Measurements from ENCODE around the gene CHI3L2. TPM values are rescaled to one million over a fixed set of nuclear protein-coding genes. Genes with fewer than 3 reads are reported as not detected.
A peak's percentile ranks its signal among the peaks of the same experiment; 100 is the strongest.

CHI3L2 gene, protein sequence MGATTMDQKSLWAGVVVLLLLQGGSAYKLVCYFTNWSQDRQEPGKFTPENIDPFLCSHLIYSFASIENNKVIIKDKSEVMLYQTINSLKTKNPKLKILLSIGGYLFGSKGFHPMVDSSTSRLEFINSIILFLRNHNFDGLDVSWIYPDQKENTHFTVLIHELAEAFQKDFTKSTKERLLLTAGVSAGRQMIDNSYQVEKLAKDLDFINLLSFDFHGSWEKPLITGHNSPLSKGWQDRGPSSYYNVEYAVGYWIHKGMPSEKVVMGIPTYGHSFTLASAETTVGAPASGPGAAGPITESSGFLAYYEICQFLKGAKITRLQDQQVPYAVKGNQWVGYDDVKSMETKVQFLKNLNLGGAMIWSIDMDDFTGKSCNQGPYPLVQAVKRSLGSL
- 4.6 TPM for total RNA-seq

DNA sequence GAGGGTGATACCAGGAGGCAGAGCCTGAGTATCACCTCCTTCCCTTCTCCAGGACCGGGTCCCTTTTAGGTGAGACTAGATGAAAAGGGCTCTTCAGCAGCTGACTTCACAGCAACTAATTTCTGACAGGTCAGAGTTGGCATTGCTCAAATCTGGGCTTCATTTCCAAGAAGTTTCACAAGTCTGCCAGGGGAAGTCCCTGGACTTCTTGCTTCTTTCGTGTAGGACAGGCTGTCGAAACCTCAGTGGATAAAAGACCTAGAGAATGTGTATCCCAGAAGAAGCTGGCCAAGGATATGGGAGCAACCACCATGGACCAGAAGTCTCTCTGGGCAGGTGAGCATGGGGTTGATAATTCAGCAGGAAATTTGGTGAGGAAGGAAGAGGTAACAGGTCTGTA is at the start of gene CHI3L2:
Gene CHI3L2, plus strand, starts transcription at position 280 of the 400 bp plus-strand sequence. Its CDS starts 17 bp downstream, at position 297.
- DNase-seq (ENCODE audit: low spot score), result no peak

DNA sequence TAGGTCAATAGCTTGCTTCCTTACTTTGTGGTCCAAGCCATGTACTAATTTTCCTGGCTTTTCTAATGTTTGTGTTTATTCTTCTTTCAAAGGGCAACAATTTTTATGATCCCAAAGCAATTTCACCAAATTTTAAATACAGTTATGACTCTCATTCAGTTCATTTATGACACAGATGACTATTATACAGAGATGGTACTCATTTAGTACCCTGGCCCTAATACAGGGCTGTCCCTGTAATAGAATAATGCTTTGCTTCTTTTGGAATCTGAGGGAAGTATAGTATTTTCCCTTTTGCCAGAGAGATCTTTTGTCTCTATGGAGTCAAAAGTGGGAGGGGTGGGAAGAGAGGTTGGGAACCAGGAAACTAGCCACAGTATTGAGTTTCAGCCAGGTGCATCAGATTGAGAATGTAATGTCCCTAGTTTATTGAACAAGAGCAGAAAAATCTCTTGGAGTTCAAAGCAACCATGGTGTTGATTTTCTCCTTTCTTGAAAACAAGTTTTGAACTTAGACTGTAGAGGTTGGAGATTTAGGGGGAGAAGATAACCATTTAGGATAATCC is 47.5 kb upstream of the CHI3L2 start:
- no peak for DNase-seq (ENCODE audit: low spot score)

DNA sequence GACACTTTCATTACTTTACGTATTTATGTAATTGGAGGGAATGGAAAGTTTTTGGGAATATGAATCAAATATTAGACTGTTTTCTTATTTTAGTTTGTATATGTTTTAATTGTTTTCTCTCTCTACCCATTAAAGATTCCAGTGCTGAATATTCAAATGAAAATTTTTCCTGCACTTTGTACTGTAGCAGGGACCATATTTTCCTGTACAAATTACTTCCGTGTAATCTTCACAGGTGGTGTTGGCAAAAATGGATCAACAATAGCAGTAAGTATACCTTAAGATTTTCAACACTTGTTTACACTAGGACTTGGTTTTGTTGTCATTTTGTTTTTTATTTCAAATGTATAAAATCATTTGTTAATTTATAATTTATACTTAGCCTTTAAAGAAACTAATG is 45.5 kb upstream of the CHI3L2 start:
- no peak for DNase-seq (ENCODE audit: low spot score)

DNA sequence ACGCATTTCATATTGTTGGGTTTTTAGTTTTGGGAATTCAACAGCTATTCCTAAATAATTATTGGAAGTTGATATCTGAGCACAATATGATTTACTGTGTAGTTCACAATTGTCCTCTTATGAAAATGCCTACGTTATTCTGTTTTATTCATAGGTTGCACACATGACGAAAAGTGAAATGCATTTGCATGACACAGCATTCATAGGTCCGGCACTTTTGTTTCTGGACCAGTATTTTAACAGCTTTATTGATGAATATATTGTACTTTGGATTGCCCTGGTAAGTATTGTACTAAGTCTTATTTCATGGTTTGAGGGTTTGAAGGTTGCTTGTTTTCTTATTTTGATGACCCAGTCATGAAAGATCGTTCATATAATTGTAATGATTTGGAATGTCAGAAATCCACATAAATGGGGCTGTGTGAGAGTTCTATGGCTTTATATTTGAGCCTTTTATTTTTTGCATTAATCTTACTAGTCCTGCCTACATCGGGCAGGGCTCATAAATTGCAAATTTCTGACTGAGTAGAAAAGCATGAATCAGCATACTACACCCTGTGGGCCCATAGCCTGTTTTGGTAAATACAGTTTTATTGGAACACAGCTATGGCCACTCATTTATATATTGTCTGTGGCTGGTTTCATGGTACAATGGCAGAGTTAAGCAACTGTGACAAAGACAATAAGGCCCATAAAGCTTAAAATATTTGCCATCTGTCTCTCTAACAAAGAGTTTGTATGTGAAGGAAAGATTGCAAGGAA is 44.0 kb upstream of the CHI3L2 start:
- no peak for DNase-seq (ENCODE audit: low spot score)

DNA sequence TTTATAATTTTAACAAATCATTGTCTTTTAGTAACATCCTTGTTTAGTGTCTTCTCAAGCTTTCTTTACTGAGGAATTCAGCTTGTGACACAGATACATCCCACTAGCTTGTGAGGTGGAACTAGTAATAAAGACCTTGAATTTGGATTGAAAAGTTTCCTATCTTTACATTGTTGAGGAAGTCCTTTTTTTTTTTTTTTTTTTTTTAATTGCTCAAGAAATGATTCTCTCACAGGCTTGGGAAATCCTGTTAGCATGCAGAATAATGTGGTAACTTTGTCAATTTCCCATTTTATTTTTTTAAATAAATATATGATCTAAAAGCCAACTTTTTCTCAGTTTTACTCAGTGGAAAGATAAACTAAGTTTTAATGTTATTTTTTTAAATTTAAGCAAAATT is 42.9 kb upstream of the CHI3L2 start:
- DNase-seq (ENCODE audit: low spot score), result no peak

DNA sequence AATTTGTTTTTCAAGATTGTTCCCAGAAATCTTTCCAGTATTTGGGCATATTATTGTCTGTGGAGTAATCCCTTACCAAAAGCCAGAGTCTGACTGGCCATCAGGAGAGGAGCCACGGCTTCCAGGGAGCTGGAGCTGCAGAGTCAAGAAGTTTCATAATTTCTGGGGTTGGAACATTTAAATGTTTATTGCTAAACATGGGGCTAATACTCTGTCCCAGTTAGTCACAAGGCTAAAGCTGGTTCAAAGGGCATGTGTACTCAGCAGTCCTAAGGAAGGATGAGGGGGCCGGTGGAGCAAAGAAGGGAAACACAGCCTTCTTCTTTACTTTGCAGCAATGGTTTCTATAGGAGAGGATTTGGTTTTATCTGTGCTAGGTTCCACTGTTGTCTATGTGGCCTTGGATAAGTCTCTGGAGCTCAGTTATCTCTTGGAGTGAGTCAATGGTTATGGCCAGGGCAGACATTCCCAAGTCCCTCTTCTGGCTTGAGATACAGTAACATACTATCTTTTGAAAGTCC is 36.5 kb upstream of the CHI3L2 start:
- DNase-seq (ENCODE audit: low spot score), result no peak

DNA sequence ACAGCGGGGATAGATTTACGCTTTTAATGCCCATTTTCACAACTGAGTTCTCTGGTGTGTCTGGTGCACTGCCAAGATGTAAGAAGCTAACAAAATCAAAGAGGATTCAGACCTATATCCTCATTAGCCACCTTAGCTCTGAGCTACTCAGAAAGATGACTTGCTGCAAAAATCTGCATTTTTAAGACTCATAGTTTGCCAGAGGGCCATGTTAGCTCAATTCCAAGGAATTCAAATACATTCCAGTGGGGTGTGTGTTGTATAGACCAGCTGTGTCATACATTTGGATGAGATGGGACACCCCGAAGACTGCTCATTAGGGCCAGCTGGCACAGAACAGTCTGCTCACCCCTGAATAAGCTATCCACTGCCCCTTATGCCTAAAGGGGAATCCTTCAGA is 36.0 kb upstream of the CHI3L2 start:
- no peak for DNase-seq (ENCODE audit: low spot score)

DNA sequence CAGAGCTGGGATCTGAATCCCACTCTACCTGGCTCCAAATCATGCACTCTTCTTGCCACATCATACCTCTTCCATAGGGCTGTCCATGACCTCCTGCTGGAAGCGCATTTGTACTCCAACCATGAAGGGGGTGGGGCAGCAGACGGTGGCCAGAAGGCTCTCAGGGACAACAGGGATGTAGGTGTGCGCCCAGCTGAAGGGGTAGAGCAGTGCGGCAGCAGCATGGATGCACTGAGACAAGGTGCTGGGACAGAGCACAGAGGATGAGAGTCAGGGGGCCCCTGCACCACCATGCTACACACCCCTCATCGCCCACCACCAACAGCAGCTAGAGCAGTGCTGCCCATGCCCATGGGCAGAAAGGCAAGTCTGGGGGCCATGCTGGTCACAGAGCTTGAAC is 35.4 kb upstream of the CHI3L2 start:
- no peak for DNase-seq (ENCODE audit: low spot score)

DNA sequence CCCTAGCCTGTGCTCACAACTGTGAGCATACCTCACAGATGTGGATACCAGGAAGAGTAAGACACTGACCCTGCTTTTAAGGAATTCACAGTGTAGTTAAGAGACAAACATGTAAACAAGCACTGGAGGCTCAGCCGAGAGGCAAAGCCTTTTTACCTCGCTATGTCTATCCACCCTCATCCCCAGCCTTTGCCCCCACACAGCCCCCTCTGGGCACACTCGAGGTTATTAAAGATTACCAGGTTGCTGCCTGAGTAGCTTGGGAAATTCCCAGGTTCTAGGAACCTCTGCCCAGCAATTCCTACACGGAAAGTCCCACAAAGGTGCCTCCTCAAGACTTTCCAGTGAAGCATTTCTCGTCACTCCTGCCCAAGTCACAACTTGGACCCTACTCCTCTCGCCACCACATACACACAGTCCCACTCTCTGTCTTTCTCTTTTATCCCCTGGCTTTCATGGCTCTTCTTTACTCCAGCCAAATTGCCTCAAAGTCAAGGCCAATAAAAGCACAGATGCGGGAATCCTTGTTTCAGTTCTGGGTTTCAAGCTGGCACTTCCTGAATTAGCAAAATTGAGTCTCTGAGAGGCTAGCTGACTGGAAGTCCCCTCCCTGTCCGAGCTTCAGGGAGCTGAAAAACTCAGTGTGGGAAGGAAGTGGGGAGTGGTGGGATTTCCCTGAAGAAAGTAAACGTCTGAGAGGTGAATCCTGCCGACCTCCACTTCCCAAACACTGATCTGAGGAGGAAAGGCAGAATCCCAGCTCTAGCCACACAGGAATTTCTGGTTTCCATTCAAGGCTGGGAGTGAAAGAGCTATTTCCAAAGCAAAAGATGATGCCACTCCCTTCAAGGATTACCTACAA is 34.6 kb upstream of the CHI3L2 start:
- DNase-seq (ENCODE audit: low spot score), result no peak

DNA sequence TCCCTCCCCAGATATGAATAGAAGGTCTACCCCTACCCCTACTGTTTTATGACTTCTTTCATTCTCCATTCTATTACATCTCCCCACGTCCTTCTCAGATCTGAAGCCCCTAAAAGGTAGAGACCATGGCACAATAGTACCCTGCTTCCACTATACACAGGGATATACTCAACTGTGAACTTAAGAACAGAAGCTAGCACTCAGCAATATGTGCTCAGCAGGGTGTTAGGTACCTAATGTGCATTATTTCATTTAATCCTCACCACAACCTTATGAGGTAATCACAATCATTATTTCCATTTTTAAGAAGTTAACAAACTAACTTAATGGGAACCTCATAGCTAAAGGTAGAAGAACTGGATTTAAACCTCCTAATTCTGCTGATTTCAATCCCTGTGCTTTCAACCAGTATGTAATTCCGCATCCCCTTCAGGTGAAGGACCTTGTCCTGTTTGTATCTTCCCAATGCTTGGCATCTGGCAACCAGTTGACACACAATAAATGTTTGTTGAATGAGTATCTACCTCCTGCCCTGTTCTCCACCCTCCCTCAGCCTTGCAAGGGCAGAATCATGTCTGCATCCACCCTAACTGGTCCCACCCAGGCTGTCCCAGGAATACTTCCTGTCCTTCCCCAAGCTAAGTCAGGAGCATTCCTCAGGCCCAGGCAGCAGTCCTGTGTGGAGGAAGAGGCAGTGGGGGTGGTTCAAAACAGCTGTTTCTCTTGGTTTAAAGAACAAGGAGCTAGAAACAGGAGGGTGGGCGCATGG is 33.6 kb upstream of the CHI3L2 start:
- DNase-seq (ENCODE audit: low spot score), result no peak

DNA sequence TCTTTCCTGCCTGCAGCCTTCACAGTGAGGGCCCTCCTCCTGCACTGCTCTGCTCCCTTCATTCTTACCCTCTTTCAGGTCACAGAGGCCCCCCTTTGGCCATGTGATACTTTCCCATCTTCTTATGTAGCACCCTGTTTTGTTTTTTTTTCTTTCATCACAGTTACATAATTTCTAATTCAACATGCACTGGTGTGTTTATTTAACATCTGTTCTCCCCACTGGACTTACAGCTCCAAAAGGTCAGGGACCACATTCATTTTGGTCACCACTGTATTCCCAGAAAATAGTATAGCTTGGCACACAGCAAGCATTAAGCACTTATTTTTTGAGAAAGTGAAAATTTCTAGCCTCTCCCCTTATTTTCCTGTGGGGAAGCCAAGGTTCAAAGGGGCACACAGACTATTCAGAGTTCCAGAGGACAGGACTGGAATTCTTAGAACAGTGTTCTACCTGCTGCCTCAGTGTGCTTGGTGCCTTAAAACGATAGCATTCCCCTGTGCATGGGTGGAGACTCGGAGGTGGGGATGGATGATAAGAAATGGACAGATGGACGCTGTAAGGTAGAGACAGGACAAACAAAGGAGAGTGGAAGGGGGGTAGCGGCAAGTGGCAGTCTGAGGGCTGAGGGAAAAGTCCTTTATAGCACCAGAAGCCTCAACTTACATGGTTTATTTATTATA is 32.4 kb upstream of the CHI3L2 start:
- no peak for DNase-seq (ENCODE audit: low spot score)

DNA sequence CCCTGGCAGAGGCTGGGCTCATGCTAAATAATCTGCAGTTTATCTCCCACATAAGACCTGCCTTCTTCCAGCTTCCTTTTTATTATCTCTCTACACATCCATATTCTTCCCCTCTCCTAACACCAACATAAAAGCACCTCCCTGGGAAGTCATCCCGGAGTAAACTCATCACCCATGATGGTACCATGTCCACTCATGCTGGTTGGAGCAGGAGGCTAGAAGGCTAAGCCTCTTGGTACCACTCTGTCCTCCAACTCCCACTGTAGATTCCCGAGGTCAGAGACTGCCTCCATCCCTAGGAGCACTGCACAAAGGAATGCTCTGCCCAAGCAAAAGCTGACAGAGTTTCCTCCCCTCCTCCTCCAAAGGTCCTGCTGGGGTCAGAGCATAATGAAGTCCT is 31.3 kb upstream of the CHI3L2 start:
- no peak for DNase-seq (ENCODE audit: low spot score)

DNA sequence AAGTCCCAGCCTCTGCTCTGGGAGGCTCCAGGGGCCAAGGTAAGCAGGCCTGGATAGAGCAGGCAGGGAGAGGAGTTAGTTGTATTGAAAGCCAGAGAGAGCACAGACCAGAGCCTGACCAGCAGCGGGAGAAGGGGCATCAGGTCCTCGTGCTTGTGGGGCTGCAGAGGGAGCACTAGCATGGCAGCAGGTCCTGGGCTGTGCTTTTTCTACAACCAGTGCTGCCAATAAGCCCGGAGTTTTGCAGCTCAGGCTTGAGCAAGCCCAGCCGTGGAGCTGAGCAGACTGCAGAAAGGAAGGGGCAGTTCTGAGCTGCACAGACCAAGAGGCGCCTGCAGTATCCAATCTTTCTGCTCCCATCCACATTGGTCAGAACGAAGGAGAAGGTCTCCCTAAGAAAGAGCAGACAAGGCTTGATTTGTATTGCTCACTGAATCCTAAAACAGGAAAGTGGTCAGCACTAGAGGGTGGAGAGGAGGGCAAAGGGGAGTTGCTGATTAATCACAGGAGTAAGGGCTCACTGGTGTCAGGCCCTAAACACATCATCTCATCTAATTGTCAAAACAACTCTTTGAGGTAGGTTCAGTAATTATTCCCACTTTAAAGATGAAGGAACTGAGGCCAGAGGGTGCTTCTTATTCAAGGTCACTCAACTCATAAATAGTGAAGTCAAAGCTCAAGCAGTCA is 29.8 kb upstream of the CHI3L2 start:
- DNase-seq (ENCODE audit: low spot score), result no peak

DNA sequence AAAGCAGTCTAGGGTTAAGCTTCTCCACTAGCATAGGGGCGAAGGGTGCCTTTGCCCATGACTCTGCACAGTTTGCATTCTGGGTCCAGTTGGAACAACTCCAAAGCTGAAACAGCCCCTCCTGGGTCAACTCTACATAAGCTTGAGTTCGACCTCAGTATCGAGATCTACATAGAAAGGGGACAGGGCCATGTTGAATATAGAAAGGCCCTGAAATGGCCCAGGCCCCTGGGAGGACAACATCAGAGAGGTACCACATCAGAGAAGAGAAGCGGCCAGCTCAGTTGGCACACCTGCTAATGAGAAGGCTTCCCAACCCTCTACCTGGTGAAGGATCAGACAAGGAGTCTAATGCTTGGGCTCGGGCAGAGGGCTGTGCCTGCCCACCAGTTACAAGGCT is 28.7 kb upstream of the CHI3L2 start:
- DNase-seq (ENCODE audit: low spot score), result no peak

DNA sequence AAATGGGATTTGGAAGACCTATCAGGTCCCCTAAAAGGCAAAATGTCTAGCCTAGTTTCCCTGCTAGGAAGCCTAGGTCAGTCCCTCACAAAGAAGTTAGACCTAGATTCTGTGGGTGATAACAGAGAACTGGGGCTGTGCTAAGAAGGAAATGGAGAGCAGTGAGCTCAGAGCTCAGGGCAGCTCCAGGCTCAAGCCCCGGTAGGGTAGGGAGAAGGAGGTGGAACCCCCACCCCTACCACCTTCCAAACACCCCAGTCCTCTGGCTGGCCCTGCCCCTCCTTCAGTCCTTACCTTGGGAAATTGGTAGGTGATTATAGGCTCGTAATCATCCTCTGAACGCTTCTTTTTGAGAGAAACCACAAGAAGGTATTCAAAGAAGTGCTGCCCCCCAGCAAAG is 28.2 kb upstream of the CHI3L2 start:
- DNase-seq (ENCODE audit: low spot score), result no peak

DNA sequence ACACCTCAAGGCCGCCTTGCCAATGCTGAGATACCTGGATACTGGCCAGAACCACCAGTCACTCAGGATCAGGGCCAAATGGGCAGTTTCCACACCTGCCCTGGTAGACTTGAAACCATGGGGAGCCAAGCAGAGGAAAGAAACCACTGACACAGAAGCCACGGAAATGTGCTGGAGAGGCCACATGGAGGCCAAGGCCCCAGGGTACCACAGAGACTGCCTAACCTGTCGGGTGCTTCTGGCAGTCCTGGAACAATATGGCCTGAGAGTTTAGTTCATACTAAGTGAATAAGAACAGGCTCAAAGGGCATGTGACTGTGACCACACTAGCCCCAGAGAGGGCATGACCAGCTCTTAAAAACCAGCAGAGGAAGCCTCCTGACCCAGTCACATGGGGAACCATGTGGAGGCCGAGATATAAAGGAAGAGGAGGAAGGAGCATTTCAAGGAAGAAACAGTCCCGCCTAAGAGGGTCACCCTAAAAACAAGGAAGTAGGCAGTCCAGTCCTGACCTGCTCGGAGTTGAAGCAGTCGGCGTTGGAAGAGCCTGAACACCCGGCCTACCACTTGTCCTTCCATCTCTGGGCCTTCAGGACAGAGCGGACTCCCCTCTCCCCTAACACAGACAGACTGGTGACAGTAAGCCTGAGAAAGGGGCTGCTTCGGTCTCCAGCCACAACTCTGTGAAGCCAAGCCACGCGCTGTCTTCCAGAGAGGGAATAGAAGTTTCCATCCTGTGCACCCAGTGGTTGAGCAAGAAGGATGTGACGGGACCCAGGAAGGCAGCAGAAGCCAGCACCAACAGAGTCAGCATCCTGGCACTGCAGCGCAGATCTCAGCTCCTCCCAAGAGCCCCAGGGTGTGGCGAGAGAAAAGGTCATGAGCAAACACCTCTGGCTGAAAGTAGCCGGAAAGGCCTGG is 27.4 kb upstream of the CHI3L2 start, which contains the start of gene DENND2D:
Gene DENND2D, minus strand, starts transcription at position 766 of the 921 bp plus-strand sequence. Its CDS starts 187 bp downstream, at position 579.
- DNase-seq (ENCODE audit: low spot score), result peak; percentile 74

DNA sequence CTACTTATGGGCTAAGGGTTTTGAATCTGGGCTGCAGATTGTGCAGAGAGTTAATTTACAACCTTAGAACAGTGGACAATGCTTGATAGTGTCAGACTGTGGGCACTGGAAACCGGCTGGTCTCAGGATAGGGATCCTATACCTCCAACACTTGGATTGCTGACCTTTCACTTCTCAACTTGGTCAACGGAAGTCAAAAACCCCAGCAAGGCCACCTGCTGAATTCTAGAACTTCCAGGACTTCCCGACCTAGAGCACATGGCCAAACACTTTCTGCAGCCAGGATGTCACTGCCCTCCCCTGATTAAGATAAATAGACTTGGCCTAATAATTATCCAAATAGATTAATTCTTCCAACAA is 26.7 kb upstream of the CHI3L2 start:
- no peak for DNase-seq (ENCODE audit: low spot score)

DNA sequence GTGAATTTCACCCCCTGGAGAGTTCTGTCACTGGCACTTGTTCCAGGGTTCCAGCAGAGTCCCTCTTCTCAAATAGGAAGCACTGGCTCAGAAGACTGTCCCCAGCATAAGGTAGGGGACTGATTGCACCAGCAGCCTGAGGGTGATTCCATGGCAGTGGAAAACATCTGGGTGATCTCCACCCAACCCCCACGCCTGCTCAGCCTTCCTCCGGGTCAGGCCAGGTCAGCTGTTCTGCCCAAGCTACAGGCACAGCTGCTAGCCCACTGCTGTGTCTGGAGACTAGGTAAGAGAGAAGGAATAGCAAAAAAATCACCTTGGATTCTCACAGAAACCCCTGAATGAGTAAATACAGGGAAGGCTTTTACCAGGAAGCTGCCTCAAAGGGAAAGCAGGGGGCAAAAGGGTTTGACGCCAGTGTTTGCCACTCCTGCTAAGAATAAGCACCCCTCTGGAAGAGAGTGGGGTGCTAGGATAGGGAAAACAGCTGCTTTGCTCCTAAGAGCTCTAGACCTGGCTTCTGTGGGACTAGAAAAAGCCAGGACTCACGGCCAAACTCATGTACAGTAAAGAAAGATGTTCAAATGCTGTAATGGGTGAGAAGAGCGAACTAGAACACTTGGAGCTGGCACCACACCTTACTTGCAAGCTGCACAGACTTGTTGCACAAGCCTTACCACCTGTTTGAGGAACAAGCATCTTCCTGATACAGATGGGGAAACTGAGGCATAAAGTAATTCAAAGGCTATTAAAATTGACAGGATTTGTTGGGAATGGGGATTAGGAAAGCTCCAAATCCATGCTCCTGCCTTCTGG is 26.0 kb upstream of the CHI3L2 start:
- DNase-seq (ENCODE audit: low spot score), result no peak

Data from ureter (tissue), 1 donor.